ENCODE measurements around the gene PITPNB.

GRCh38 chr22:27810609-27811151 lies 108.4 kb downstream of the PITPNB start:
- TF ChIP-seq CTCF (IDR thresholded peaks at IDR 0.05) (no peak), POLR2AphosphoS5 (IDR thresholded peaks at IDR 0.05) (no peak), EP300 (IDR thresholded peaks at IDR 0.05) (no peak)
